ENCODE data around the gene HOXC11.

The HOXC11 gene

DNA sequence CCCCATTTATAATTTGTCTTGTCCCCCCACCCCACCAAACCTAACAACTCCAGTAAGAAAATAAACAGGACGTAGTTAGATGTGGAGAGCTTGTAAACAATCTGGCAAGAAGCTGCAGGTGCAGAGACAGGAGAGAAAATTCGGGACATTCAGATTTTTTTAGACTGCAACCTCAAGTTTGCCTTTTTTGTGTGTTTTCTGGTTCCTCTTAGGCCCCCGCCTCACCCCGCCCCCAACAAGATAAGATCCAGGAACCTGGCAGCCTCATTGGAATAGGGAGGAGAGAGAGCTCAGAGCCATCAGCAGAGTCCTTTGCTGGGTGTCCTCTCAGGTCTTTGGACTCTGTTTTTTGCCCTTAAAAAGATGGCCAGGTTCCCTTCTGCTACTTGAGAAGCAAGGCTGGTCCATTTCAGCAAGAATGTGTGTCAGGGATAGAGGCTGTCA, 14.9 kb downstream of the HOXC11 start:
- no peak for DNase-seq

DNA sequence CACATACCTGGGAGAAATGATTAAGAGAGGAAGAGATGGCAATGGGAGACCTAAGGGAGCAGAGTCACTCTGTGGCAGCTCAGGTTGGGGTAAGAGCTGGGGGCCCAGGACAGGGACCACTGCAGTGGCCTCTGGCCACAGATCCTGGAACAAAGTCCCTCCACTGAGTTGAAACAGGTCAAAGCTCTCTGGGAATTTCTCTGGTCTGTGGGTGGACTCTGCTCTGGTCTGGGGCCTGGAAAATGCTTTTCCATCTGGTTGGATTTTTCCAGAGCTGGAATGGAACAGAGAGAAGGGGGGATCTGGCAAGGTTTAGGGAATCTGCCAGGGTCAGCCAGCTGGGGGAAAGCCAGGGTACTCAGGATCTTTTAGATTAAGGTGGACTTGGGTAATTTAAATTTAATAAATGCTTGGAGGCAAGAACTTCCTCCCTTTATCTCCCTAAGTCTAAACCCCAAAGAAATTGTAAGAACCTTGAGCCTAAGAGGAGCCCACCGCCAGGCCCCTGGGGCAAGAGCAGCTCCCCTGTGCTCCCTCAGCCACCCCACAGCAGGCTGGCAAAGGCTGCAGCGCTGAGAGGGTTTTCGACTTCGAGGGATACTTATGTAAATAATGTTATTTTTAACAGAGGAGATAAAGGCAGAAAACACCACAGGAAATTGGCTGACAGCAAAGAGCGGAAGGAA, 15.8 kb downstream of the HOXC11 start:
- no peak for DNase-seq

DNA sequence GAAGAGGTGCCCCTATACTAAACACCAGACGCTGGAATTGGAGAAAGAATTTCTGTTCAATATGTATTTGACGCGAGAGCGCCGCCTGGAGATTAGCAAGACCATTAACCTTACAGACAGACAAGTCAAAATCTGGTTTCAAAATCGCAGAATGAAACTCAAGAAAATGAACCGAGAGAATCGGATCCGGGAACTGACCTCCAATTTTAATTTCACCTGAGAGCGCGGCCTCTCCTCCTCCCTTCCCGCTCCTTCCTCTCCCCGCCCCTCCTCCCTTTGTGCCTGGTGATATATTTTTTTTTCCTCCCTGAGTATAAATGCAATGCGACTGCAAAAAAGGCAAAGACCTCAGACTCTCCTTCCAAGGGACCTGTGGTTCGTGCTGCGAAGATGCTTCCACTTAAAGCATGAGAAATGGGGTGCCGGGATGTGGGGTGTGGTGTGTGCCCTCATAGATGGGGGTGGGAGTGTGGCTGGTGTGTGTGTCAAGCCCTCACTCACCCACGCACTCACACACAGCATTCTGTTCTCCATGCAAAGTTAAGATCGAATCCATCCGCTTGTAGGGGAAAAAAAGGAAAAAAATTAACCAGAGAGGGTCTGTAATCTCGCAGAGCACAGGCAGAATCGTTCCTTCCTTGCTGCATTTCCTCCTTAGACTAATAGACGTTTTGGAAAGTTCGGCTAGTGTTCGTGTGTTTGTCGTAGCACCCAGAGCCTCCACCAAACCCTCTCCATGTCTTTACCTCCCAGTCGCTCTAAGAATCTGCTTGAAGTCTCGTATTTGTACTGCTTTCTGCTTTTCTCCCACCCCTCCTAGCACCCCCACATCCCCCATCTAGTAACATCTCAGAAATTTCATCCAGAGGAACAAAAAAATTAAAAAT, 16.5 kb downstream of the HOXC11 start:
- no peak for DNase-seq

DNA sequence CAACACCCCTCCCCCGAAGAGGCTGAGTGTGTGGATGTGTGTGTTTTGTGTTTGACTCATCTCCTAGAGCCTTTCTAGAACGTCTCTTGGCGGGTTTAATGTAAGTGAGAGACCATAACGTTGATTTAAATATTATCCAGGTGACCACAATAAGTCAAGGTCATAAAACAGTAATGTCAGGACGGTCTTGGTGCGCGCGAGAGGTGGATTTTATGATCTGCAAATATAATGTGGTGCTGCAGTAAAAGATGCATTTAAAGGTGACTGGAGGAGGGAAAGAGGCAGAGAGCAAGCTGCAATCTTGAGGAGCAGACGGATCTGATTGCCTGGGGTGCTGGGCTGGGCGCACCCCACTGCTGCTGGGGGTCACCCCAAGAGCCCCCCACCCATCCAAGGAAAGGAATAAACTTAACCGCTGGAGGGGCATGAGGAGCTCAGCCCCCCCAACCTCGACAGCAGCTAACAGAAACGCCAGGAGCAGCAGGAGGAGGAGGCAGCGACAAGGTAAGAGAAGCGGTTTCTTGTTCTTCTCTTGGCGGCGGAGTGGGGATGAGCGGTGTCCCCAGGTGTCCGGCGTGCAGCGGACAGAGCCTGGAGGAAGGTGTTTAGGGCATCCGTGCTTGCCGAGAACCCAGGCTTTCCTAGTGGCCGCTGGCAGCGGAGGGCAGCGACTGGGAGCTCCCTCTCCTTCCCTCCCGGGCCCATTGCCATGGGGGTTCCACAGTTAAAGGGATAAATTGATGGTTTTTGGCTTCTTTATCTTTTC, 17.6 kb downstream of the HOXC11 start:
- DNase-seq, result no peak

DNA sequence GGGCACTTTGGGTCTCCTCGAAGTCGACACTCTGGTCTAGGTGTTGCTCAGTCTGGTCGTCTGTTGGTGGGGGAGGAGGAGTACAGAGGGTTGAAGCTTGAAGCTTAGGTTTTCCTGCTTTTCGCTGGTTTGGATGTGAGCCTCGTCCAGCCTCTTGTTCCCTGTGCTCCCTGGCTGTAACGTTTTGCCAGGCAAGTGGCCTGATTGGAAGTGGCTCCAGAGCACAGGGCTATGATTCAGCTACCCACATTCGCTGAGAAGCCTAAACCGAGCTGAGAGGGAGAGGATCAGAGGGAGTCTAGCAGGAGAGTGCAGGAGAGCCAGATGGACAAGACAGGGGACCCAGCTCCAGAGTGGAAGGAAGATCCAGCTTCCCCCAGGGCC, 18.1 kb downstream of the HOXC11 start:
- no peak for DNase-seq

DNA sequence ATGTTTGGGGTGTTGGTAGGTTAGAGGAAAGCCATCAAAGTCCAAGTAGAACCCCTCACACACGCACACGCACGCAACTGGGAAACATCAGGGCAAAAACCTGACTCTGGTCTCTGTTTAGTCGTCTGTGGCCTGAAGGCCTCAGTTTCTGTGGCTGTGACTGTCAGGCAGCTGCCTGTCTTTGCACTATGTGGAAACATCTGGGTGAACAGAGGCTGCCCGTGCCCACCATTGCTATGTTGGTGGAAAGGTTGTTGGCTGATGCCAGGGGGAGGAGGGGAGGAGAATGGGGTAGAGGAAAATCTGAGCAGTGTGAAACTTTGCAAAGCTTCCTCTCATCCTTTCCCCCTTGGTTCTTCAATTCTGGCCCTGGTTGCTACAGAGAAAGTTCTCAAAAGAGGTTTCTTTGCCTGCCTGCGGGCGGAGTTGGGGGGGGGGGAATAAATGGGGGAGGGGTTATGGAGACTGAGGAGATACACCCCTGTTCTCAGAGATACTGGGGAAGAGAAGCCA, 19.5 kb downstream of the HOXC11 start:
- no peak for DNase-seq

DNA sequence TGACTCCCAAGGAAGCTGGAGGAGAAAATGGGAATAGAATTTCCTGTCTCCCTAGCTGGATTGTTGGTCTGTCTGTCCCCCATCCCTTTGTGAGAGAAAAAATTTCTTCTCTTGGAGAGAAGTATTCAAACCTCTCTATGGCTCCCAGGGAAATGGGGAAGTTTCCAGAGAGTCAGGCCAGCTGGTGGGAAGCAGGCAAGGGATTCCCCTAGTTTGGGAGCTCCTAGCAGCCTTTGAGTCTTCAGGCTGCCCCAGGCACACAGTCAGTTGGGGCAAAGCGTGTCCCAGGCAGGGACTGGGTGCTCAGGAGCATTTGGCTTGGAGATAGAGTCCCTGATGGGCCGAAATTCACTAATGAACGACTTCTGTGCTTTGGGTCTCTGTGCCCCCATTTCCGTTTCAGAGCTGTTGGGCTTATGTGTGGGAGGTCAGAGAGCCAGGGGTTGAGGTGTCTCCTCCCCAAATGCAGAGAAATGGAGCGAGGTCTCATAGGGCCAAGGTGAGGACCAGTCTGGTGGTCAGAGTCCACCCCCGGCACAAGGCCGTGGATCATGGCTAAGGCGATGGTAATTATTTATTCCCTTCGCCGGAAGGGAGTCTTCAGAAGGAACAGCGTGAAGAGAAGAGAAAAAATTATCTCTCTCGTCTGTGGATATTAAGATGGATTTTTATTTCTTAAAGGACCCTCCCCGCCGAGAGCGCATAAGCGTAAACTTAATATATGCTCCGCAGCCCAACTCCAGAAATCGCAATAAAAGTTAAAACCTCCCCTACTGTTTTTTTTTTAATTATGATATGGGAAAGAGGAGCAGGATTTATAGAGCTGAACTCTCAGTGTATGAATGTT, 20.5 kb downstream of the HOXC11 start:
- DNase-seq, result no peak

DNA sequence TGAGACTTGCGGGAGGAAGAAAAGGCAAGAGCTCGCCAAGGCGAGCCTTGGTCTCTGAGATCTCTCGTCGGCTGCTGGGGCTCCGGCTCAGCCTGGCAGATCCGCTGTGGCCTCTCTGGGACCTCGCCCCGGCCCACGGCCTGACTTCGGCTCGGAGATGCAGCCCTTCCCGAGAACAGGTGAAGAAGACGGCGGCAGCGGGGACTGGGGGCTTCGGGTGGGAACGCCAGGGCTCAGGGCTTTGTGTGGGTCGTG, 21.0 kb downstream of the HOXC11 start:
- DNase-seq, result no peak

DNA sequence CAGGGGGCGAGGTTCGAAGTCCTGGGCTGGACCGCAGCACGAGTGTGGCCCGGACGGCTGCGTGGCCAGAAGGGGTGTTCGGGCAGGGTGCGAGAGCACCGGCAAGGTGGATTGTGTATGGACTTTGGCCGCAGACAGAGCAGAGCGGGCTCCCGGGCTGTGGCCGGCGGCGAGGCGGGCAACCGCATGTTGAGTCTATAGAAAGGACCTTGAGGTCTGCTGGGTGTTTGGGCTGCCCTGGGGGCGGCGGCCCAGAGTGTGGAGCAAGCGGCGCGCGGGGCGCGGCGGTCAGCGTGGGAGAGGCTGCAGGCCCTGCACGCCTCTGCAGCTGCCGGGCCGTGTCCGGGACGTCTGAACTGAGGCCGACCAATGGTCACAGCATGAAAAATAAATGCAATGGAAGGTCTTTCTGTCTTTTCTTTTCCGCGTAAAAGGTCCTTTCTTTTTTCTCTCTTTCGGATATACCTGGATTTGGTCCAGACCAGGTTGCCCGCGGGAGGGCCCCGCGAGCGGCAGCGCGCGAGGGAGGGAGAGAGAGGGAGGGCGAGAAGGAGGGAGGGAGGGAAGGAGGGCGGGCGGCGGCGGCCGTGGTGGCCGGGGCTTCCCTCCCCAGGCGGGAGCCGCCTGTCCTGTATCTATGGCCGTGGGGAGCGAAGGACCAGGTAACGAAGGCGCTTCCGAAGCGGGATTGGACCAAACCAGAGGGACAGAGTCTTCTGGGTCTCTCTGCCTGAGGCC, 21.5 kb downstream of the HOXC11 start:
- no peak for DNase-seq

DNA sequence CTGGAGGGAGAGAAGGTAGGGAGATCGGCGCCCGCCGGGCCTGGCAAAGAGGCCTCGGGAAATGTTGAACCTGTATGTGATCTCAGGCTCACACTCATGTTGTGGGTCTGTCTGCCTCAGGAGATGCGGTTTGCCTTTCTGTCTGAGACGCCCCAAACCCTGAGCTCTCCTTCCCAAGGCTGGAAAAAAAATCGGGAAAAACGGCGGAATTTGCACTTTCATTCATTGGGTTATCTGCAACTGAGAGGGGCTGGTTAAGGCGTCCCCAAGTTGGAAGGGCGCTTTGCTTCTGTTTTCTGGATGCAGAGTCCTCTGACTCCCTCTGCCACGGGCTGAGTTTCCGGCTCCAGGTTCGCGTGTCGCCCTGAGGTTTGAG, 22.1 kb downstream of the HOXC11 start:
- no peak for DNase-seq

DNA sequence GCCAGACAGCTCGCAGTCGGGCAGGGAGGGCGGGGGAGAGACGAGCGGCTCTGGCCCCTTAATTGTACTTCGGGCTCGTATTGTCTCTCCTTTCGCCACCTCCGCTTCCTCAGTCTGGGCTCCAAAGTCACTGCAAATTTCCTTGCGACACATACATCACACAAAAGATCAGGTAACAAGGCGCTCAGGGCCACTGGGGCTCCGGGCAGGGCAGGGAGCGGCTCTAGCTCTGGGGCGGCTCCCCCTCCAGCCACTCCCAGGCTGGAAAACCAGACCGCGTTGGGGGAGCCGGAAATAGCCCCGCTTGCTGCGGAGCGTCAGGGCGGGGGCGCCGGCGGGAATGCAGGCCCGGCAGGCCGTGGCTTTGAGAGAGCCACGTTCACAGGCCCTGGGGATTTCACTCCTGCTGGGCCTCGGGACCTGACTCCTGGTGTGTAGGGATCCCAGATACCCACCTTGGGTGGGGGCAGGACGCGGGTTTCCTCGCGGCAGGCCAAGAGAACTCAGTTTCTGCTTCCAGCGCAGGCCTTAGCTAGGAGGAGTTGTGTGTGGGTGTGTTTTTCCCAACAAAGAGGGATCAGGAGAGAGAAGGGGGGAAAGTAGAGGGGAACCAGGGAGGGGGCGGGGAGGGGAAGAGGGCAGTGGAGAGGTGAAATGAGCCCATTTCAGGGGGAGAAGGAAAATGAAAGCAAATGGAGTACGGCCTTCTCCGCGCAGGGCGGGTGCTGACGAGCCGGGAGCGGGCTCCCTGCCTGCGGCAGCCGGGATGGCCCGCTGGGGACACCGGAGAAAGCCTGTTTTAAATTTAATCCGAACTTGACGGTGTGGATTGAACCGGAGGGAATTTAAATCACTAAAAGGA, 22.7 kb downstream of the HOXC11 start:
- DNase-seq, result no peak

DNA sequence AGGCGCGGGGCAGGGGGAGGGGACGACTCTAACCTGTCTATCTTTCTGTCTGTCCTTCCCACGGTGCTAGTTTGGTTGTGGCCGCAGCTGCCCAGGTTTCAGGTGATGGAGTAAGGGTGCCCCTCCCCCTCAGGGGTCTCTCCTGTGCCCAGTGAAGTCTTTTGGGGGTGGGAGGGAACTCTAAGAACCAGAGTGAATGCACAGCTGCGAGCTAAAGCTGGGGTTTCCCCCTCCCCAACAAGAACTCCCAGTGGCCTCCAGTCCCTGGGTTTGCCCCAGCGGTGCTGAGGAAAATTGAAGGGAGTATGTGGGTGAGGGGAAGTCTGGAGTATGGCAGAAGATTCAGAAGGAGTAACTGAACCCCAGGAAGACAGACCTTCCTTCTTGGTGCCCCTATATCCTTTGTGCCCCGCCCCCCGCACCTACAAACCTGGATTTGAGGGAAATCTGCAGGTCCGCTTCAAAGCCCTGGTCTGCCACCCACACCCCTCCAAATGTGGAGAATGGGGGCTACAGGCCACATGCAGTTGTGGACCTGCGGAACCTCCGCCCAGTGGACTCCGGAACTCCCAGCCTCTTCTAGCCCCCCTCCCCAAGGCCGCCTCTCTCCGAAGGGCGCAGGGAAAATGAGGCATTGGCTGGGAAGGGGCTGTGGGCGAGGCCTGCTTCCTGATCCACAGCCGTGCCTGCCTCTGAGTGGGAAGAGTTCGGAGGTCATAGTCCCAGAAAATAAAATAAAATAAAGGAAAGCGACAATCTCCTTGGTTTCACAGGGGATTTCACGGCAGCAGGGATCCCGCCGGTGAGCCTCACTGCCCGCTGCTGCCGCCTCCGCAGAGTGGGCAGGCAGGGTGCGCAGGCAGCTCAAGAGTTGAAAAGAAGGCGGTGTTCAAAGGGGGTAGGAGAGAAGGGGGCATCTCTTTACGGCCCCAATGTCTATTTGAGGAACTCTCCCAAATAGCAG, 23.6 kb downstream of the HOXC11 start:
- DNase-seq, result no peak

DNA sequence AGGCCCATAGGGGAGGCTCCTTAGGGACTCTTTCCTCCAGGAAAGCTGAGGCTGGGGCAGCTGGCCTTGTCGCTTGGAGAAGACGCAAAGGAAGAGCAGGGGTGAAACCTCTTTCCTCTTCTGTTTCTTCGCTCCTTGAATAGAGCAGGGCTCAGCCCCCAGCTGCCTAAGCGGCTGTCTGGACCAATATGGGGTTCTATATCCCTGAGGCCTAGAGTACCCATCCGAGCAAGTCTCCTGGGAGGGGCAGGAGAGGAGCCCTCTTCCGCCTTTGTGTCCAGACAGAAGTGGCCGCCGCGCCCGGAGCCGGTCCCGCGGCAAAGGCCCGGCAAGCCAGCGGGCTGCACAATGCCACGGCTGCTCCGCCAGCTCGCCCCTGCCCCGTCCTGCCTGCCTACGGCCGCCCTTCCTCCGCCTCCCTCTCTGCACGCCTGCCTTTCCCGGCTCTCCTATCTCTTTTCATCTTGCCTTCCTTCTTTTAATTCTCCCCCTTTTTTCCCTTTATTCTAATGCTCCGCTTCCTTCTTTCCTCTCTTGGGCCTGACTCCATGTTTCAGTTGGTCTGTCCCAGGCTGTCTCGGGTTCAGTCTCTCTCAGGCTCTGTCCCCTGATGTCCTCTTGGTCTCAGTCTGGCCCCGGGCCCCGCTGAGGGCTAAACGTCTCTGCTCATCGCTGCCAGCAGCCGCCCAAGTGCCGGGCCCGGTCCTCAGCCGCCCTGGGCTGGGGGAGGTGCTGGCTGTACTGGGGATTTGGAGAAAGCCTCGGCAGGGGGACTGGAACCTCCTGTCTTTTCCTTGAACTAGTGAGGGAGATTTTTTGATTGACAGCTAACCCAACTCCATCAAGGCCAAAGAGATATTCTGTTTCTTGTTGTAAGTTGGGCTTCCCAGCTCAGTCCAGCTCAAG, 24.5 kb downstream of the HOXC11 start:
- no peak for DNase-seq

DNA sequence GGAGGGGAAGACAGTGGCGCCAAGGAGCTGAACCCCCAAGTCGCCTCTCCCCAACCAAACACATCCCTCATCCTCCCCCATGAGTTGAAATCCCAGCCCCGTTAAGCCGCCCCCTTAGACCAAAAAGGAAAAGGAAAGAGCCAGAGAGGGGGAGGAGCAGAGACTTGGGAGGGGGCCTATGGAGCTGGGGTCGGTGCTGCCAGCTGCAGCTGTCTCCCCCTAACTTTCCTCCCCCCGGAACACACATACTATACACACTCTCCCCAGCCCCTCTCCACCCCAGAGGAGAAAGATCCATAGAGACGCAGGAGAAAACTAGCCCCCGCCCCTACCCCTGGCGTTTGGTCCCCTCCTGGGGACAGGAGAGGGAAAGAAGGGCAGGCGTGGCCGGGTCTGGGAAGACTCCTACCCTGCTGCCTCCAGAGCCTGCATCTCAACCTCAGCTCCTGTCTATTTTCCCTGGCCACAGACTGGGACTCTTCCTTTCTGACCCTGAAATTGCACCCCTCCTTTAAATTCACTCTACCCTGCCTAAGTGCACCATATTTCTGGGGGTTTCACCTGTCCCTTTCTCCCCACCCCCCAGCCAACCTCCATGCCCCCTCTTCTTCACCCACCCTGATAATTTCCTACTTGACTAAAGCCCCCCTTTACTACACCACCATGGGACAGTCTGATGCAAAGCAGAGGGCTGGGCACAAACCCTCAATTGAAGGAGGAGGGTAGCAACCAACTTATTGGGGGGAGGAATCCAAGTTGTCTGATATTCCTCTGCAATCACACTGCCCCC, 25.4 kb downstream of the HOXC11 start:
- DNase-seq, result no peak

DNA sequence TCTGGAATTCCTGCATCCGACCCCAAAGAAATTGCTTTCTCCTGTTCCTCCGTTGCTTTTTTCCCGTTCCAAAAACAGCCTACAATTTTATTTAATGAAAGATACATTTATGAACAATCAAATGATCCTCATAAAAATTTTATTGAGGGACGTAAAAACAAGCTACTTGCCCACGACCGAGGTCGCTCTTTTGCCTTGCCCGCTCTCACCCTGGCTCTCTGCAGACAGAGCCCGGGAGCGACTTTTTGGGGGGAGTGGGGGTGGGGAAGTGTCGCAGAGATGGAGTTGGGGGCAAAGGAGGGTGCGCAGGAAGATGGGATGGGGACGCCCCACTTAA, 25.9 kb downstream of the HOXC11 start:
- DNase-seq, result no peak

DNA sequence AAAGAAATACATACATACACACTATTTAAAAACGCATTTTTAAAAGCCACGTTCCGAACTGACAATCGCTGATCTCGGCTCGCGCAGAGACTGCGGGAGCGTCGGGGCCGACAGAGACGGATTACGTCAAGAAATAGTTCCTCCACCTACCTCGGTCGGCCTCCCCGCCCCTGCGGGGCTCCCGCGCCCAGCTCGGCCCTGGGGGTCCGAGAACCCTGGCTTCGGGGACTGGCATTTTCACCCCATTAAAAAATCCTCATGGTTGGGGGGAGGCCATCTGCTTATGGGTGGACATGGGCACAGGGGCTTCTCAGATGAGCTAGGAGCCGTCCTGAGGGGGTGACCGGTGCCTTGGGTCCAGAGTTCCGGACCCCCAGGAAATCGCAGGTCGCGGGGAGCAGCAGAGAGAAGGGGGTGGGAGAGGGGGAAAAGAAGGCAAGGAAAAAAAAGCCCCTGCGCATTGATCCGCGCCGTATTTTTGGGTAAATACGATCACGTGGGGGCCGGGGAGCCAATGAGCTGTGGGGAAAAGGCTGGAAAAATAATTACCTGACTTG, 26.7 kb downstream of the HOXC11 start:
- DNase-seq, result no peak

All from stimulated activated CD4-positive, alpha-beta T cell treated with anti-CD3 and anti-CD28 coated beads, Interleukin-2, amount 100 ng/mL, for 48 hours (primary cell).